Measurements from ENCODE around the gene TMEM9.

Gene TMEM9

DNA sequence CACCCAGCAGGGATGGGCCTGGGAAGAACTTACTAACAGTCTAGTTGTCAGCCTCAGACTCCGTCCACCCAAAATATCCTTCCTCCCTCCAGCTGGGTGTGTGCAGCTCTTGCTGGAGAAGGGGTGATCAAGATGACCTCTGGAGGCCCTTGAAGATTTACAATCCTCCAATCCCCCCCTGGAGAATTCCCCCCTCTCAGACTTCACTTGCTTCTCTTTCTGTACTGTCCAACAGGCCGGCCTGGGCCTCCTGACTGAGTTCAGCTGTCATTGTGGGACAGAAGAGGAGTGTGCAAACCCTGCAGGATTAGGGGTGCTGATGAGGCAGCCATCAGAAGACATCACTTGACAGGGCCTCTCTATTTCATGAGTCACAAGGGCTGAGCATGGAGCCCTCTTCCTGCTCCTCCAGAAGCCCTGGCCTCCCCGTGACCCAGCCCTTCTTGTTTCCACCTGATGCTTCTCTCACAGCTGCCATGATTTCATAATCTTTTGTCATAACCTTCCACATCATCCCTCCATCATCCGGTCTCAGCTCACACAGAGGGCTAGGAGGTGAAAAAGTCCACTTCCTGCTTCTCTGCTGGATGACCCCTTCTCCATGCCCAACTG is 18.8 kb upstream of the TMEM9 start:
- Mint-ChIP-seq H3K4me3 (peak overlapping the region; percentile 45 to 60 (median 49)), H3K27ac (peak overlapping the region; percentile 55 to 68 (median 64)), H3K4me1 (peaks cover 42% of the 10 kb centered on the region), H3K27me3 (ENCODE audit: low read depth) (peaks cover 13% of the 10 kb centered on the region), H3K9me3 (no peaks in the 10 kb centered on the region), H3K36me3 (ENCODE audit: low read depth) (no peaks in the 10 kb centered on the region)
- TF ChIP-seq CTCF (IDR thresholded peaks at IDR 0.05; ENCODE audit: unreplicated experiment in 3 of 3) = no peak

- Mint-ChIP-seq H3K4me1 (peaks cover 42% of the 10 kb centered on the region), H3K9me3 (no peaks in the 10 kb centered on the region), H3K27me3 (ENCODE audit: low read depth) (peaks cover 7% of the 10 kb centered on the region), H3K36me3 (ENCODE audit: low read depth) (no peaks in the 10 kb centered on the region), H3K4me3 (peak overlapping the region; percentile 69 to 85 (median 81)), H3K27ac (peak overlapping the region in 2 of 3 experiments; percentile 48 to 56)
- TF ChIP-seq CTCF (IDR thresholded peaks at IDR 0.05; ENCODE audit: unreplicated experiment in 3 of 3) = no peak
These were observed 18.1 kb upstream of the TMEM9 start for GRCh38 chr1:201172326-201172725.

DNA sequence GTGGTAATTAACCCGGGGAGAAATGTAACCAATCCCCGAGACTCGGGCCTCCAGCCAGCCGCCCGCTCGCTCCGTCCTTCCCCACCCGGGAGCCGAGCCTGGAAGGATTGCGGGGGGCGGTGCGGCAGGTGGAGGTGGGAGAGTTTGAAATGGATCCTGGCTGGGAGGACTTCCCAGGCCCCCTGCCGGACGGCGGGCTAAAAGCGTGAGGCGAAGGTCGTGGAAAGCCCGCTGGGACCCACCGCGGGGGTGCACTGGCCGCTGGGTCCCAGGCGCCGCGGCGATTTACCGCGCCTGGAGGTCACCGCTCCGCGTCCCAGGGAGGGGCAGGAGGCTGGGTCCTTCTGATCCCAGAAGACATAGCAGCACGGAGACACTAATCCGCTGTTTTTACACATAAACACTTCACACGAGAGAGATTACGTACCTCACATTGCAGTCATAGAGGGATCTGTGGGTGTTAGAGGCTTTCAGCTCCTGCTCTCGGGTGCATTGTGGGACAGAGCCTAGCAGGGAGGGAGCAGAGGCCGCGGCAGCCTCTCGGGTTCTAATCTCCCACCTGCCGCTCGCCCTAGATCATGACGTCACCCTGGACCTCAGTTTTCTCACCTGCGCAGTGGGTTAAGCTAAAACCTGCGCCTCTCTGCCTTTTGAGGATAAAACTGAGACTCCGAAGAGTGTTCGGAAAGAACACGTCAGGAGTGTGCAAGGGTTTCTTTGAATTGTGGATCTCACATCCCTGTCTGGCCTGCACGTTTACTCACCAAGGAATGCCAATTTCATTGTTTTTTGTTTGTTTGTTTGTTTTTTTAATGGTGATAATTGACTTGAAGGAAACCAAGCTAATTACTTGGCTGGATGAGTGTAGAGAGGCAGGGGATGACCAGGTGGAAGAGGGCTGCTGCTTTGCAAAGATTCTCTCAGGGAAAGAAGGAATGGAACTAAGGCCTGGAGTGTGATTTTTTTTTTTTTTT is 17.1 kb upstream of the TMEM9 start:
- Mint-ChIP-seq H3K27ac (peak overlapping the region; percentile 48 to 81 (median 56)), H3K4me3 (peak overlapping the region; percentile 69 to 85 (median 81)), H3K9me3 (no peaks in the 10 kb centered on the region), H3K27me3 (ENCODE audit: low read depth) (no peaks in the 10 kb centered on the region), H3K36me3 (ENCODE audit: low read depth) (no peaks in the 10 kb centered on the region), H3K4me1 (peaks cover 42% of the 10 kb centered on the region)
- peak in 2 of 3 experiments; percentile 47 to 56 for TF ChIP-seq CTCF (IDR thresholded peaks at IDR 0.05; ENCODE audit: unreplicated experiment in 3 of 3)

GRCh38 chr1:201170533-201171062 is 16.3 kb upstream of the TMEM9 start:
- H3K9me3 Mint-ChIP-seq = no peaks in the 10 kb centered on the region
- H3K27ac Mint-ChIP-seq = peak overlapping the region; percentile 48 to 81 (median 56)
- H3K36me3 Mint-ChIP-seq (ENCODE audit: low read depth) = no peaks in the 10 kb centered on the region
- peak overlapping the region; percentile 69 to 85 (median 81) for H3K4me3 Mint-ChIP-seq
- H3K4me1 Mint-ChIP-seq = peaks cover 47% of the 10 kb centered on the region
- TF ChIP-seq CTCF (IDR thresholded peaks at IDR 0.05; ENCODE audit: unreplicated experiment in 3 of 3) = no peak
- peaks cover 7% of the 10 kb centered on the region for H3K27me3 Mint-ChIP-seq (ENCODE audit: low read depth)

GRCh38 chr1:201169971-201170532 is 15.8 kb upstream of the TMEM9 start:
- H3K4me1 Mint-ChIP-seq = peaks cover 47% of the 10 kb centered on the region
- no peaks in the 10 kb centered on the region for H3K36me3 Mint-ChIP-seq (ENCODE audit: low read depth)
- peak overlapping the region; percentile 69 to 85 (median 81) for H3K4me3 Mint-ChIP-seq
- peaks cover 10% of the 10 kb centered on the region for H3K27me3 Mint-ChIP-seq (ENCODE audit: low read depth)
- peak overlapping the region; percentile 48 to 81 (median 56) for H3K27ac Mint-ChIP-seq
- H3K9me3 Mint-ChIP-seq = no peaks in the 10 kb centered on the region
- TF ChIP-seq CTCF (IDR thresholded peaks at IDR 0.05; ENCODE audit: unreplicated experiment in 3 of 3) = no peak
